B cell (primary cell): ENCODE data around the gene GPAT3. TPM values are rescaled to one million over a fixed set of nuclear protein-coding genes. Genes with fewer than 3 reads are reported as not detected.

Source experiments
- ATAC-seq: fragments of 200-7000 bp; cut with Tn5 transposase; one replicate; pipeline ENCODE4 v1.10.0; 2021; ENCODE audit warnings: low read depth, mild to moderate bottlenecking, moderate number of reproducible peaks, moderate library complexity
- CTCF ChIA-PET: fragments of 350-600 bp; sonication (Branson Sonifier 250); formaldehyde crosslinking; loops from one replicate; lab custom pipeline; 2021; ENCODE audit warnings: antibody characterized with exemption, inconsistent platforms; lab: Charles Lee
- POLR2A ChIA-PET: fragments of 350-600 bp; sonication (Branson Sonifier 250); formaldehyde crosslinking; loops from one replicate; lab custom pipeline; 2021; ENCODE audit warnings: antibody characterized with exemption; lab: Charles Lee
- DNase-seq: peaks from one replicate; pipeline ENCODE4 v3.0.0; 2013
- H2AFZ ChIP-seq: 2 replicates; pipeline ENCODE4 v1.6.1; 2012; ENCODE audit warnings: mild to moderate bottlenecking, low read depth, low read length; ENCODE audit not compliant: insufficient read depth, poor library complexity, severe bottlenecking
- H3K27ac ChIP-seq, 2 donors: 1 replicate in 1 of 2; 2 replicates in 1 of 2; pipeline ENCODE4 v1.5.1; 2012 to 2013; ENCODE audit warnings: low read length in 2 of 2, mild to moderate bottlenecking in 2 of 2, moderate library complexity in 1 of 2
- H3K27me3 ChIP-seq, 4 experiments: fragments of 200-600 bp in 1 of 4; sonication (generic) in 1 of 4; replicated peaks in 1 of 4; 1 replicate in 2 of 4; 2 replicates in 2 of 4; pipeline versions ENCODE4 v1.6.1 to v1.7.0; 2013 to 2016; ENCODE audit warnings: low read length in 3 of 4, mild to moderate bottlenecking in 2 of 4, mixed read lengths in 1 of 4, moderate library complexity in 1 of 4; ENCODE audit not compliant: insufficient read depth in 4 of 4, control insufficient read depth in 3 of 4; ENCODE audit errors: control extremely low read depth in 1 of 4
- H3K36me3 ChIP-seq, 2 experiments: replicated peaks in 1 of 2; 1 replicate in 1 of 2; 2 replicates in 1 of 2; pipeline versions ENCODE4 v1.6.1 to v1.7.1; 2013; ENCODE audit warnings: low read length in 1 of 2; ENCODE audit not compliant: insufficient read depth in 2 of 2, control insufficient read depth in 1 of 2; ENCODE audit errors: control extremely low read depth in 1 of 2, extremely low read depth in 1 of 2
- H3K4me1 ChIP-seq, 2 donors: fragments of 200-600 bp in 1 of 2; sonication (generic) in 1 of 2; 1 replicate in 1 of 2; 2 replicates in 1 of 2; pipeline versions ENCODE4 v1.5.1 to v1.6.1; 2013 to 2017; ENCODE audit warnings: low read length in 2 of 2; ENCODE audit not compliant: control insufficient read depth in 2 of 2, insufficient read depth in 2 of 2
- H3K4me2 ChIP-seq: replicated peaks from 2 replicates; pipeline ENCODE3; 2012; ENCODE audit warnings: mild to moderate bottlenecking, low read depth, low read length; ENCODE audit not compliant: poor library complexity, severe bottlenecking
- H3K4me3 ChIP-seq, 5 experiments: fragments of 200-600 bp in 1 of 5; sonication (generic) in 1 of 5; 1 replicate in 3 of 5; 2 replicates in 2 of 5; pipeline versions ENCODE4 v1.5.1 to v1.7.0; 2011 to 2016; ENCODE audit warnings: low read length in 4 of 5, mild to moderate bottlenecking in 4 of 5, low read depth in 2 of 5, control low read depth in 1 of 5, moderate library complexity in 1 of 5; ENCODE audit not compliant: insufficient read depth in 1 of 5; ENCODE audit errors: control extremely low read depth in 1 of 5, extremely low read depth in 1 of 5
- H3K79me2 ChIP-seq: fragments of 200-600 bp; sonication (generic); one replicate; pipeline ENCODE4 v1.6.0; 2016; ENCODE audit warnings: low read length; ENCODE audit not compliant: control insufficient read depth, insufficient read depth
- H3K9ac ChIP-seq: fragments of 200-600 bp; sonication (generic); 2 replicates; pipeline ENCODE4 v1.6.1; 2017; ENCODE audit warnings: mild to moderate bottlenecking, low read length, moderate library complexity
- H3K9me3 ChIP-seq, 3 donors: one replicate each; pipeline versions ENCODE4 v1.6.1 to v1.7.1; 2013; ENCODE audit warnings: low read length in 2 of 3; ENCODE audit not compliant: control insufficient read depth in 2 of 3, insufficient read depth in 1 of 3; ENCODE audit errors: control extremely low read depth in 1 of 3
- H4K20me1 ChIP-seq: 2 replicates; pipeline ENCODE4 v1.6.0; 2012; ENCODE audit warnings: mild to moderate bottlenecking, low read length; ENCODE audit not compliant: insufficient read depth, control insufficient read depth, poor library complexity, severe bottlenecking
- H3K27ac Mint-ChIP-seq: one replicate; pipeline ENCODE4 v1.8.0; 2021; ENCODE audit warnings: mixed read lengths
- H3K27me3 Mint-ChIP-seq: one replicate; pipeline ENCODE4 v1.8.0; 2021; ENCODE audit warnings: mixed read lengths
- H3K4me1 Mint-ChIP-seq: one replicate; pipeline ENCODE4 v1.8.0; 2021; ENCODE audit warnings: mixed read lengths
- H3K4me3 Mint-ChIP-seq: one replicate; pipeline ENCODE4 v1.8.0; 2021; ENCODE audit warnings: mixed read lengths
- H3K9me3 Mint-ChIP-seq: one replicate; pipeline ENCODE4 v1.8.0; 2022; ENCODE audit warnings: mixed read lengths; ENCODE audit not compliant: insufficient read depth
- CTCF ChIP-seq: fragments of 200-600 bp; IDR thresholded peaks from one replicate; pipeline ENCODE4 v1.8.0; 2022; ENCODE audit warnings: antibody characterized with exemption, mild to moderate bottlenecking
- EZH2 ChIP-seq: IDR thresholded peaks from 2 replicates; pipeline ENCODE4 v1.6.1; 2012; ENCODE audit warnings: borderline replicate concordance, low read depth, mild to moderate bottlenecking, moderate library complexity, low read length; ENCODE audit not compliant: insufficient read depth, poor library complexity, severe bottlenecking
- WGBS: methylation state at CpG from one replicate; pipeline ENCODE4 v1.1.5; 2013; ENCODE audit warnings: missing lambda C conversion rate; ENCODE audit not compliant: insufficient coverage; 5-methylcytosine and 5-hydroxymethylcytosine counted together
- intact Hi-C: fragments of 100-400 bp; cut with micrococcal nuclease; formaldehyde crosslinking; loops from one replicate; pipeline ENCODE4 v1.10.0; 2022
- polyA plus RNA-seq: library from polyadenylated mRNA; depleted of rRNA; stranded (reverse); fragments of >200 nt; gene quantifications from 2 replicates; pipeline ENCODE4 v1.2.3, GENCODE V29; 2012
- total RNA-seq, 2 donors: library from RNA; stranded (reverse); fragments of 120-200 nt in 1 of 2; gene quantifications; 1 replicate in 1 of 2; 2 replicates in 1 of 2; pipeline versions ENCODE4 v1.2.3 to v1.2.4, GENCODE V29; 2013 to 2022

GPAT3 gene
- total and polyA plus RNA-seq, 2 donors (not counting 1 experiment from before 2014, with no cell fraction given): 0.06 to 0.89 TPM

- CTCF ChIA-PET: interaction anchor here (1.0 to 1.3 kb wide), 2 partner anchors 18 to 128 kb away, joined by 4 to 9 read pairs; no protein-coding TSS in a partner anchor
- no peaks in the 10 kb centered on the region for H4K20me1 ChIP-seq
Measured at GRCh38 chr4:83636930-83637329, 101.0 kb downstream of the GPAT3 start.

More at GRCh38 chr4:83636930-83637329, 101.0 kb downstream of the GPAT3 start:
- Histone ChIP-seq H3K9me3 (no peaks in the 10 kb centered on the region), H3K9ac (no peak overlapping the region), H3K4me1 (no peaks in the 10 kb centered on the region), H3K79me2 (no peaks in the 10 kb centered on the region), H3K36me3 (no peaks in the 10 kb centered on the region), H3K4me2 (no peak overlapping the region), H3K27ac (no peak overlapping the region), H2AFZ (no peak overlapping the region), H3K4me3 (no peak overlapping the region), H3K27me3 (peaks cover 0 to 7% (median 0%) of the 10 kb centered on the region in 4 experiments)
- ATAC-seq (no peak), DNase-seq (no peak)
- peaks cover 6% of the 10 kb centered on the region for H3K27me3 Mint-ChIP-seq
- WGBS: 100% methylated on average over 1 of the region's 8 CpGs
- POLR2A ChIA-PET: no interaction called here
- no peaks in the 10 kb centered on the region for H3K9me3 Mint-ChIP-seq
- no peak overlapping the region for H3K4me3 Mint-ChIP-seq
- intact Hi-C loops: no loop called here
- no peak for TF ChIP-seq CTCF
- no peak for TF ChIP-seq EZH2
- H3K27ac Mint-ChIP-seq: no peak overlapping the region
- H3K4me1 Mint-ChIP-seq: no peaks in the 10 kb centered on the region
